Measurements from ENCODE around the gene HPSE2.
"Not testable (repeated sequence)": the region's sequence is repeated elsewhere in the genome, so short reads cannot be mapped to it uniquely, and the experiment has no call there.

Gene HPSE2

DNA sequence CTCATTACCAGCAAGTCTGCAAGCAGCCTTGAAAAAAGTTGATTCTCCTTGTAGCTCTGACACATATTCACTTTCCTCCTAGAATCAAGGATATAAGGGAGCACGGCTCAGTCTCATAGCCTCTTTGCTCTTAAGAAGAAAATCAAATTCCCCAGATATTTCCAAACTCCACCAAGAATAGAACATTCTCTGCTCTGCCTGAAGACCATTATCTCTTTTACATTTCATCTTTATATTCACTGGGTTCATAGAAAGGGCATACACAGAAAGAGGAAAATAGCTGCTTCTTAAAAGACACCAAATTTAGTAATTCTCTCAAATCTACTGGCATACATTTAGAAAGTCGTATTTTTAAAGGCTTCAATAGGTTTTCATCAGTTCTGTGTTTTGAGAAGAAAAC, 92.0 kb downstream of the HPSE2 start:
- no peak for DNase-seq

DNA sequence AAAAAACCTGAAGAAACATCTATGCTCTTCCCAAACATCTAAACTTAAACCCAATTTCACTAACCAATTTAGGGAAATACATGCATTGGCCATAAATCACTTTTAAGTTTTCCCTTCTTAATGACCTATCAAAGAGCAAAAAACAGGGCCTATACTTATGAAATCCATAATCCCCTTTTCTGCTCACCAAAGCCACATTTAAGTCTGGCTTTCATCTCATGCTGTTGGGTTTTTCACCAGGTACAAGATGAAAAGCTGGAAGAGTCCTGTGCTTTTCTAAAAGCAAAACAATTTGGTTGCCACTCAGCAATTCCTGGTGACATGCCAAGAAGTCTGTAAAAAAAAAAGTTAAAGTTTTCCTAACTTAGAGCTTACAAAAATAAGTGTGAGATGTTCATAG, 92.6 kb downstream of the HPSE2 start:
- DNase-seq = no peak

DNA sequence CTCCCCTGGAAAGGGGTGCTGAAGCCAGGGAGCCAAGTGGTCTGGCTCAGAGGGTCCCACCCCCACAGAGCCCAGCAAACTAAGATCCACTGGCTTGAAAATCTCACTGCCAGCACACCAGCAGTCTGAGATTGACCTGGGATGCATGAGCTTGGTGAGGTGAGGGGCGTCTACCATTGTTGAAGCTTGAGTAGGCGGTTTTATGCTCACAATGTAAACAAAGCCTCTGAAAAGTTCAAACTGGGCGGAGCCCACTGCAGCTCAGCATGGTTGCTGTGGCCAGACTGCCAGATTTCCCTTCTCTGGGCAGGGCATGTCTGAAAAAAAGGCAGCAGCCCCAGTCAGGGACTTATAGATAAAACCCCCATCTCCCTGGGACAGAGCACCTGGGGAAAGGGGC, 102.8 kb downstream of the HPSE2 start:
- DNase-seq = not testable (repeated sequence)

DNA sequence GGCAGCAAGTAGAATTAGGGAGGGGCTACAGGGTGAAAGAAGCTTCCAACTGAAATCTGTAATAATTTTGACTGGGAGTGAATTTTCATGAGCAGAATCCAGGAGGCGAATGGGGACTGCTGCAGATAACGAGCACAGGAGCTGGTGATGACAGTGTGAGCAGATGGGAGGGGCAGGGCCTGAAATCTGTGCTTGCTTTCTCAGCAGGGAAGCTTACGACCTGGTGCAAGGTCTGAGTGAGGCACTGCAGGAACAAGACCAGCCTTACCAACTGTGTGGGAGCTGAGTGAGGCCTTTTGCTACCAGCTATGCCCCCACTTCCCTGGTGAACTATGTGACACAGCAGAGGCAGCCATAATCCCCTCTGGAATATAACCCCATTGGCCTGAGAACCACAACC, 109.8 kb downstream of the HPSE2 start:
- DNase-seq = peak in 1 of 2 experiments; percentile 19

GRCh38 chr10:99124376-99124775, 111.3 kb downstream of the HPSE2 start:
- DNase-seq = no peak

DNA sequence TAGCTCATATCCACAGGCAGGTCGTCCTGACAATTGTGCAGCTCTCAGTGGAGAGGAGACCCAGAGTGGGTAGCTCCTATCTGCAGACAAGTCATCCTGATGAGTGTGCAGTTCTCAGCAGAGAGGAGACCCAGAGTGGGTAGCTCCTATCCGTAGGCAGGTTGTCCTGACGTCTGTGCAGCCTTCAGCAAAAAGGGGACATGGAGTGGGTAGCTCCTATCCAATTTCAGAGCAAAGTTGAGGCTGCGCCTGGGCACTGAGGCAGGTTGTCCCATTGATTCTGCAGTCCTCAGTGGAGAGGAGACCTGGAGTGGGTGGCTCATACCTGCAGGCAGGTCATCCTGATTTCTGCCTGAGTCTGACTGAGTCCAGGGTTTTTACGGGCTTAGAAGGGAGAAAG, 111.8 kb downstream of the HPSE2 start:
- no peak for DNase-seq

- no peak for DNase-seq
Measured at GRCh38 chr10:99123336-99123735, 112.3 kb downstream of the HPSE2 start.

GRCh38 chr10:99119258-99119748, 116.3 kb downstream of the HPSE2 start:
- no peak for DNase-seq

DNA sequence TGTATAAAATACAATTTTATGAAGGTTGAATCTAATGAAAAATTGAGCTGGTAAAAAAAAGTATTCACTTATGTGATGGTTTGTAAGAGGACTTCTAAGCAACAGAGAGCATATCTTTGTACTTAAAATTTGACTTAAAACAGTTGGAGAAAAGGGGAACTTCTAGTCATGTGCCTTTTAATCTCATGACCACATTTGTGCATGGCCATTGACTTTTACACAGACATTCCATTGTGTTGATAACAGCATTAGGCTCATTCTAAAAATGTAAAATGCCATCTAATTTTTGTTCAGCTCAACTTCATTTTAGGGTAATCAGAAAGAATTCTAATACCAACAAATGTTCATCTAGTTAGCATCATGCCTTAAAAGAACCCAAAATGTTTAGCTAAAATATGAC, 119.9 kb downstream of the HPSE2 start:
- DNase-seq = no peak

GRCh38 chr10:99085358-99085757, 150.3 kb downstream of the HPSE2 start:
- DNase-seq = no peak

GRCh38 chr10:99084161-99084560, 151.5 kb downstream of the HPSE2 start:
- DNase-seq = no peak

DNA sequence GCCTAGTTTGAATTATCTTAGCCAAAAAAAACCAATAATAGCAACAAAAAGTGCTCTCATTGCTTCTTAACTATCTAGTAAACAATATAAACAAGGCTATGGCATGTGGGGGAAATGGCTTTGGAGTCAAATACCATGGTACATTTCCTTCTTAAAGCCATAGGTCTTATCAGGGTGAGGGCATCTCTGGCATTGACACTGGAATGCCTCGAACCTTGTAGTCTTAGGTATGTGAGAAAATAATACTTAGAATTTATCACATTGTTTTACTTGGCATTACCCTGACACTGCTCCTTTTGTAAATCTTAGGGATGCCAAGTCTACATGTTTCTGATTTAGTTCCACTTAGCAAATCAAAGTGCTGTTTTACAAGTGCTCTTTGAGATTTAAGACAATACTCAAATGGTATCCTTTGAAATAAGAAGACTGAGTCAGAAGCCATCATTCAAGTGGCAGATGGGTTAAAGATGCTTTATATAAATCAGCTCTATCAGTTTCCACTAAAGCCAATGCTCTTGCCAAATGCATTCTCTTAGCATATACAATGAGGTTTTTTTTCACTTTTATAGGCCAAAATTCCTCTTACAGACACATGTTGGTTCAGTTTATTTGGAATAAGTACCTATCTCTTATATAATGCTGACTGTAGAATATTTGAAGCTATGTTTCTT, 155.2 kb downstream of the HPSE2 start:
- DNase-seq = no peak

DNA sequence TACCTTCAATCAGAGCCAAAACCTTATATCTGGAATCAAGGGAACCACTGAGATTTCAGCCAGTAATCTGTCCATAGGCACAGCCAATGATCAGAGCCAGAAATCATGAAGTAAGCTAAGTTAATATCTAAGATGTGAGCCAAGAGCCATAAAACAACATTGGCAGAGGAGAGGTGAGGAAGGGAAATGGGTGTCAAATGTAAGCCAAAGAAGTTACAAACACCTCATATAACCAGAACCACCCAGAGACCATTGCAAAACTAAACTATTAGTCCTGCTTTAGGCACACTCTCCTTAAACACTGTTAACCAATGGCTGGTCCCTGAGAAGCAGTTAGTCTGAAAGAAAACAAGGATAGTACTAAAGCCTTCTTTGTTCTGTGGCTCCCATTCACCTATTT, 173.1 kb downstream of the HPSE2 start:
- no peak for DNase-seq

DNA sequence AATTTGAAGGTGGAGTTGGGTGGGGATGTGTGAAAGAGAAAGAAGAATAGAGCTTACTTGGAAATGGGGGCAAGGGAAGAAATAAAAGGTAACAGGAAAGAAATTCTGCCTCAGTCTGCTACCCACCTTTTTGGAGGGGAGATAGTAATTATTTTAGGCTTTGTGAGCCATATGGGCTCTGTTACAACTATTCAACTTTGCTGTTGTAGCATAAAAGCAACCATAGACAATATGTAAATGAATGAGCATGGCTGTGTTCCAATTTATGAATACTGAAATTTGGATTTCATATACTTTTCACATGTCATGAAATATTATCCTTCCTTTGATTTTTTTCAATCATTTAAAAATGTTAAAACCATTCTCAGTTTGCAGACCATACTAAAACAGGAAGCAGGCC, 176.9 kb downstream of the HPSE2 start:
- no peak for DNase-seq

DNA sequence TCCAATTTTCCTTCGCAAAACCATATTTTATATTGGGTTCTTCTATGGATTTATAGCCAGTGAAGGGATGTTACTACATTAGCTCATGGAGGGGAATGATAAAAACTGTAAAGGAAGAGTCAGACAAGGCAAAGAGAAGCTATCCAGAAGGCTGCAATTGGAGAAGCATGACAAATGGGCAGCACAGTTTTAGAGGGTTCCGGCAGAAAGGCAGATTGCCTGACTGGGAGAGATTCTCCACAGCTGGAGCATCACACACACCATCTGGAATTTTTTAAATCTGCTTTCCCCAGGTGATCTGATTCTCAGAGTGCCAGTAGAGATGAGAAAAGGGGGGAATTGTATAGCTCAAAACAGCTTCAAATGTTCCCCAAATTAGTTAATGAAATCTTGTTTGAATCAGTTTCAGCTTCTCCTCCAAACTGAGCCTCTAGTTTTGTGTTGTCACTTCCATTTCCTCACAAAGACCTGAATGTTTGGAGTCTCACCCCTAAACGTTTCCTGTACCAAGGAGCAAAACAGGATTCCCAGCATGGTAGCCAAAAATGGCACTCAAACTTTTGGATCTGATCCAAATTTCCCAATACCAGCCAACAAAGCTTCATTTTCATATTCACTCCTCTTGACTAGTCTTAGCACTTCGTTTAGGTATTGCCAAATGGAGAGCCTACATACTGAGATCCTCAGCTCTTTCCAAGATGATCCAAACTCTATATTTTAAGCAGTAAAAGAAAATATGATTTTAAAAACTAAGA, 177.5 kb downstream of the HPSE2 start:
- DNase-seq = peak in 1 of 2 experiments; percentile 50

DNA sequence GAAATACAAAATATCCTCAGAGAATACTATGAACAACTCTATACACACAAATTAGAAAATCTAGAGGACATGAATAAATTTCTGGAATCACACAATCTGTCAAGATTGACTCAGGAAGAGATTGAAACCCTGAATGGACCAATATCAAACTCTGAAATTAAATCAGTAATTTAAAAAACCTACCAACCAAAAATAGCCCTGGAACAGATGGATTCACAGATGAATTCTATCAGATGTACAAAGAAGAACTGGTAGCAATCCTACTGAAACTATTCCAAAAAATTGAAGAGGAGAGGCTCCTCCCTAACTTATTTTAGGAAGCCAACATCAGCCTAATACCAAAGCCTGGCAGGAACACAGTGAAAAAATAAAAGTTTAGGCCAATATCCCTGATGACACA, 190.0 kb downstream of the HPSE2 start:
- DNase-seq = no peak

DNA sequence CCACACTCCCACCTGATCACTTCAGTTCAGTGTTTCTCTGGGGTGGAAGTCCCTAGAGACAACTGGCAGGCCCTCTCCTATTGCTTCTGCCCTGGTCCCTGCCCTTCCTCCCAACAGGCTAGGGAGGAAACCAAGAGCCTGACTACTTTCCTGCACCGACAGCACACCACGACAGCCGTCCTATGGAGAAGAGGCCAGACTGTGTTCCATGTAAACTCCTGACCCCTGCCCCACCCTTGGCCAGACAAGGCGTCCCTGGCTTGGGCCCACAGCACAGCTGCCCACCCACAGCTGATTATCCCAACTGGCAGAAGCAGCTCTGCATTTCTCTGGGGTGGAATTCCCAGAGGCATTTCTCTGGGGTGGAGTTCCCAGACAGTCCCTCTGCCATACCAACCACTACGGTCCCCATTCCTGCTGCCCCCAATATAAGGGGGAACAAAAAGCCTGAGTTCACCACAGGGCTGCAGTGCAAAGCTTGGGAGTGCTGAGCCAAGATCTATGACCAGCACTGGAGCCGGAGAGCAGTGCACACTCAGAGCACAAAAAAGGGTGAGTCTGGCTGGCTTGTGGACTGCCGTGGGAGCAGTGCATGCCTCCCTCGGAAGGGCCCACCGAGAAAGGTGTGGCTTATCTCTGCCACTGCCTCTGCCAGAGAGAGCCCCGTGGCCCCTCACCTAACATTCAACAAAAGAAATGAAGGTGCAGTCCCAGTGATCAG, 193.4 kb downstream of the HPSE2 start:
- no peak for DNase-seq

GRCh38 chr10:99041468-99041867, 194.2 kb downstream of the HPSE2 start:
- DNase-seq = no peak

DNA sequence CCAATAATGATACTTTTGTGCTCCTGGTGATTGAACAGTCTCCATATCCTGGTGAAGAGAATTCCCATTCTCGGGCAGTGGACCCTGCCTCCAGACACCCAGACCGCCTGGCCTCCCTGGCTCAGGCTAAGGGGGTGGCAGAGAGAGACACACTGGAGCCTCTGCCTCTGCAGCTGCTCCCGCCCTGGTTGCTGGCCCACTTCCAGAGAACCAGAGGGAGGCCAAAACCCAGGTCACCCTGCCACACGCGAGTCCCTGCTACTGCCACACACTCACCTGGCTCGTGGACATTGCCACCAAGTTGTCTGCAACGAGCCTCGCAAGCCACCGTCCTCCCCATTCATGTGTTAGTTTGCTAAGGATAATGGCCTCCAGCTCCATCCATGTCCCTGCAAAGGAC, 221.8 kb downstream of the HPSE2 start:
- no peak for DNase-seq

DNA sequence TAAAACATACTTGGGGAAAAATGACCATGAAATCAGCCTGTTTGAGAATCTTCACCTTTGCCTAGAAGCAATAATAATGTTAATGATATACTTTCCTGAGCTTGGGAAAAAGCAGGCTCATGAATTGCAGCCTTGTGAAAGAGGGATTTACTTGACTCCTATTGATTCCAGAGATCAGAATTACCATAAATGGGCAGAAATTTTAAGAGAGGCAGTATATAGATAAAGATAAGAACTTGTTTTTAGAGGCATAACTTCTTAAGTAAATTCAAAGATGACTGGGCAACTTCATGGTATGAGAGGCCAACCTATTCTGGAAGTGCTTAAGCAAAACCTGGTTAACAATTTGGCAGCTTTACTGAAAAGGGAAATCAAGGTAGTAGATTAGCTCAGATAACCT, 225.4 kb downstream of the HPSE2 start:
- DNase-seq = no peak

DNA sequence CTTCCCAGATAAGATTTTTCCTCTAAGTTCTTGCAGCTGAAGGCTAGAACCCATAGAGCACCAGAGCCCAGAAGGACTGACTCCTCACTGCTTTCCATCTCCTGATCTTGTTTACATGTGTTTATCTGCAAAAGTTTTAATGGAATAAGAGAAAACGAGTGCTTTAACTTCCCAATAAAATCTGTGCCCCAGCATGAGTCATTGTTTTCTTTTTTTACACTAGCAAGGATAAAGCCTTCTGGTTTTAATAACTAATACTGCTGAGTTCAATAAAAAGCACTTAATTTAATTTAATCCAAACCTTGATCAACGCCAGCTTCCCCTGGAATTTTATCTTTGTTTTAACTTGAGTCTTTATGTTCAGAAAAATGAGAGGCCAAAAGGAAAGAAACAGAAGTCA, 227.6 kb downstream of the HPSE2 start:
- DNase-seq = no peak

GRCh38 chr10:99007457-99007856, 228.2 kb downstream of the HPSE2 start:
- DNase-seq = no peak

DNA sequence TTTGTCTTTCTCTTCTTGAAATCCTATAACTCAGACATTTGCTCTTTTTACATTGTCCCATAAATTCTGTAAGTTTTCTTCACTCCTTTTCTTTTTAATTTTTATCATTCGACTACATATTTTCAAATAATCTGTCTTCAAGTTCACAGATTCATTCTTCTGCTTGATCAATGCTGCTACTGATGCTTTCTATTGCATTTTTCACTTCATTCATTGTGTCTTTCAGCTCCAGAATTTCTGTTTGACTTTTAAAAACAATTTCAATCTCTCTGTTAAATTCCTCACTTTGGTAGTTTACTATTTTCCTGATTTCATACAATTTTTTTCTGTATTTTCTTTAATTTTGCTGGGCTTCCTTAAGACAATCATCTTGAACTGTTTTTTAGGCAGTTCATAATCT, 230.4 kb downstream of the HPSE2 start:
- no peak for DNase-seq

DNA sequence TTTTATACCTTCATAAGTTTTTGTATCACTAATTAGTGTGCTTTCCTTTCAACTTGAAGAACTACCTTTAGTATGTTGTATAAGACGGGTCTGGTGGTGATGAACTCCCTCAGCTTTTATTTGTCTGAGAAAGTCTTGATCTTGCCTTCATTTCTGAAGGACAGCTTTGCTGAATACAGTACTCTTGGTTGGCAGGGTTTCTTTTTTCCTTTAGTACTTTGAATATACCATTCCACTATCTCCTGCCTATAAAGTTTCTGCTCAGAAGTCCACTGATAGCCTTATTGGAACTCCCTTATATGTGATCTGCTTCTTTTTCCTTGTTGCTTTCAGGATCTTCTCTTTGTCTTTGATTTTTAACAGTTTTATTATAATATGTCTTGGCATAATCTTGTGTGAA, 230.9 kb downstream of the HPSE2 start:
- DNase-seq = no peak

Measured in NCI-H524 (cell line).